Measurements from ENCODE around the gene MAD1L1.
"Not testable (repeated sequence)": the region's sequence is repeated elsewhere in the genome, so short reads cannot be mapped to it uniquely, and the experiment has no call there.

Gene MAD1L1

GRCh38 chr7:1893451-1893850 is 339.3 kb downstream of the MAD1L1 start:
- in situ Hi-C loops (cut with MboI; ENCODE audit: low sequenced_read_pairs), result no loop called here

DNA sequence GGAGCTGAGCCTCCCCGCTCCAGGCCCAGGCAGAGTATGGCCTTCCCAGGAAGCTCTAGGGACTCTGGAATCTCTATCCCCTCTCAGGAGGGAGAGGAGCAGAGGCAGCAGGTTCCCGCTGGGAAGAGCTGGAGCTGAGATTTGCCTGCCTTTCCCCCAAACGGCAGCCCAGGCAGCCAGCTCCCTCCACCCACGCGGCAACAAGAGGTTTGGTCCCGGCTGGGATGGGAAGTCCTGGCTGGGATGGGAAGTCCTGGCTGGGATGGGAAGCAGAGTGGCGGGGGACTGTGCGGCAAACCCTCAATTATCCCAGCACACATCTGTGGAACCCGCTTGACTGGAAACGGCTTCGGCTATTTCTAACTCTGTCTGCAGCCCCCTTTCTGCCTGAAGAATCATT is 339.7 kb downstream of the MAD1L1 start:
- in situ Hi-C loops (cut with MboI; ENCODE audit: low sequenced_read_pairs), result no loop called here

GRCh38 chr7:1892011-1892965 is 340.5 kb downstream of the MAD1L1 start:
- in situ Hi-C loops (cut with MboI; ENCODE audit: low sequenced_read_pairs), result no loop called here

GRCh38 chr7:1890289-1891235 is 342.2 kb downstream of the MAD1L1 start:
- in situ Hi-C loops (cut with MboI; ENCODE audit: low sequenced_read_pairs), result no loop called here

GRCh38 chr7:1889556-1890181 is 343.1 kb downstream of the MAD1L1 start:
- in situ Hi-C loops (cut with MboI; ENCODE audit: low sequenced_read_pairs), result no loop called here

GRCh38 chr7:1889091-1889490 is 343.7 kb downstream of the MAD1L1 start:
- in situ Hi-C loops (cut with MboI; ENCODE audit: low sequenced_read_pairs), result no loop called here

DNA sequence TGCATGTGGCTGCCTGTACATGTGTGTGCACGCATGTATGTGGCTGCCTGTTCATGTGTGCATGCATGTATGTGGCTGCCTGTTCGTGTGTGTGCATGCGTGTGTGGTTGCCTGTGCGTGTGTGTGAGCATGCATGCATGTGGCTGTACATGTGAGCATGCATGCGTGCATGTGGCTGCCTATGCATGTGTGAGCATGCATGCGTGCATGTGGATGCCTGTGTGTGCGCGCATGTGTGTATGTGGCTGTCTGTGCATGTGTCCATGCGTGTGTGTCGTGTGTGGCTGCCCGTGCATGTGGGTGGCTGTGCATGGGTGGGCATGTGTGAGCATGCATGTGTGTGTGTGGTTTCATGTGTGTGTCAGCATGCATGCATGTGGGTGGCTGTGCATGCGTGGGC is 344.3 kb downstream of the MAD1L1 start:
- in situ Hi-C loops (cut with MboI; ENCODE audit: low sequenced_read_pairs), result no loop called here

DNA sequence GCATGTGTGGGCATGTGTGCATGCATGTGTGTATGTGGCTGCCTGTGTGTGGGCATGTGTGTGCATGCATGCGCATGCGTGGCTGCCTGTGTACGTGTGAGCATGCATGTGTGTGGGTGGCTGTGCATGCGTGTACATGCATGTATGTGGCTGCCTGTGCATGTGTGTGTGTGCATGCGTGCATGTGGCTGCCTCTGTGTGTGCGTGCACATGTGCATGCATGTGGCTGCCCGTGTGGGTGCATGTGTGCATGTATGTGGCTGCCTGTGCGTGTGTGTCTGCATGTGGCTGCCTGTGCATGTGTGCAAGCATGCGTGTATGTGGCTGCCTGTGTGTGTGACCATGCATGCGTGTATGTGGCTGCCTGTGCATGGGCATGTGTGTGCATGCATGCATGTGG is 345.5 kb downstream of the MAD1L1 start:
- in situ Hi-C loops (cut with MboI; ENCODE audit: low sequenced_read_pairs), result no loop called here

DNA sequence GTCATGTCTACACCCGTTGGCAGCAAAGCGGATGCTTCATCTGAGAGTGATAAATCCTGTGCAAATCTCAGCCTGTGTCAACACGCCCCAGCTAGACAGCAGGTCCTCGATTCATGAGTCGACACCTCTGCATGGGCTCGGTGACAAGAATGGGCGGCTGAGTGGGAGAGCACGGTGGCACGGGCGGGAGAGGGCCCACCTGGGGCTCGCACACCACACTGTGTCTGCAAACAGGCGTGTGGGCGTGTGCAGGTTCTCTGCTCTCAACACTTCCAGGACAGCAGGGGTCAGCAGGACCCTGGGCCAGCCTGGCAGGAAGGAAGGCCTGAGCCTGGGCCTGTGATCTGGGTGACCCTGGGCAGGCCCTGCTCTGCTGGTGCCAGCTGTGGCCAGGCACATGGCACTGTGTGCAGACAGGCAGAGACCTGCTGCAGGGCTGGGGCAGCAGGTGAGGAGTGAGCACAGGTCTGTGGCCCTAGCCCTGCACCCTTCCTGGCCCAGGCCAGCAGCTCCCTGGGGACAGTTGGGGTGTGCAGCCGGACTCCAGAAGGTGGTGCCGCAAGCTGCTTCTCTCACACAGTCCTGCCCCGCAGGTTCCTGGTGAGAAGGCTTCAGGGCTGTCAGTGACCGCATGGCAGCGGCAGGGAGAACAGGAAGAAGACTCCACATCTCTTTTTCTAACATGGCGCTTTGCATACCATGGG is 346.2 kb downstream of the MAD1L1 start:
- in situ Hi-C loops (cut with MboI; ENCODE audit: low sequenced_read_pairs), result no loop called here

GRCh38 chr7:1885465-1886226 is 347.1 kb downstream of the MAD1L1 start:
- in situ Hi-C loops (cut with MboI; ENCODE audit: low sequenced_read_pairs), result no loop called here

GRCh38 chr7:1884583-1885350 is 348.0 kb downstream of the MAD1L1 start:
- in situ Hi-C loops (cut with MboI; ENCODE audit: low sequenced_read_pairs), result no loop called here

DNA sequence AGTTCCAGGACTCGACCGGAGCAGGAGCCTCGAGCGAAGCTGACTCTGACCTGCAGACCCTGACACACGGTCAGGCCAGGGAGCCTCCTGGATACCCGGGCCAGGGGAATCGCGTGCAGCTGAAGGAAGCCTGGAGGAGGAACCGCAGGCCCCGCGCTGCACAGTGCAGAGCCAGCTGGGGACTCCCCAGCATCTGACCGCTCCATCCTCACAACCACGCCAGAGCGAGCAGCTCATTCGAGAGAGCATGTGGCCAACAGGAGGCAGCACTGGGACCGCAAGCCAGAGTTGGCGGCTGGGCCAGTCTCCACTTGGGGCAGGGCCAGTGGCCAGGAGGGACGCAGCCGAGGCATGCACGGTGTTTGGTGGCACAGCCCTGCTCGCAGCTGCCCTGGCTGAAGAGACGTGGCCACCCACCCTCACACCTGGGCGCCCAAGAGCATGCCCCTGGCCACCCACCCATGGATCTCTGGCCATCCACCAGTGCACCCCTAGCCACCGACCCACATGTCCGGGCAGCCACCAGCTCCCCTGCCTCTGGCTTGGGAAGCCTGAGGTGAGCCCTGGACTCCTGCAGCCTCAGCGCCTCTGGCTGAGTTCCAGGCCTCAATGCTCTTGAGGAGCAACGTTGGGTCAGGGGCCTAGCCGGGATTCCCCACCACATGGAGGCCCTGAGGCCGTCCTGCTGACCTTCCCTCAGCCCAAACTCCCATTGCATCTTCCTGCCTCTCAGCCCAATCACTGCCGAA is 348.7 kb downstream of the MAD1L1 start:
- in situ Hi-C loops (cut with MboI; ENCODE audit: low sequenced_read_pairs), result no loop called here

- in situ Hi-C loops (cut with MboI; ENCODE audit: low sequenced_read_pairs), result no loop called here
Observed at GRCh38 chr7:1883031-1883761, 349.5 kb downstream of the MAD1L1 start.

DNA sequence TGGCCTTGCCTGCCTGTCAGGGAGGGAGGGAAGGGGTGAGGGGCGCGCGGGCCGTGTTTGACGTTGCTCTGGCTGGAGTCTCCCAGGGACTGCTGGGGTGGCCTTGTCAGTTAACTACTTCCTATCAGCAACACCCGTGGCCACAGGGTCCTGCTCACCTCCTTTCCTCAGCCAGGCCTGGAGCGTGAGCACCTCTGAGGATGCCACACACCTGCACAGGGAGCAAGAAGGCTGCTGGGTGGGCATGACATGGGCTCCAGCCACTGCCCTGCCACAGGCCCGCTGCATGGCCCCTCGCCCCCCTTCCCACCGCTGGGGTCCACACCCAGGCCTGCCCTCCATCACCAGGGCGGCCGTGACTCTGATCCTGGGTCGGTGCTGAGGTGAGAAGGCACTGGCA is 350.3 kb downstream of the MAD1L1 start:
- in situ Hi-C loops (cut with MboI; ENCODE audit: low sequenced_read_pairs), result no loop called here

GRCh38 chr7:1881946-1882345 is 350.8 kb downstream of the MAD1L1 start:
- in situ Hi-C loops (cut with MboI; ENCODE audit: low sequenced_read_pairs), result no loop called here

DNA sequence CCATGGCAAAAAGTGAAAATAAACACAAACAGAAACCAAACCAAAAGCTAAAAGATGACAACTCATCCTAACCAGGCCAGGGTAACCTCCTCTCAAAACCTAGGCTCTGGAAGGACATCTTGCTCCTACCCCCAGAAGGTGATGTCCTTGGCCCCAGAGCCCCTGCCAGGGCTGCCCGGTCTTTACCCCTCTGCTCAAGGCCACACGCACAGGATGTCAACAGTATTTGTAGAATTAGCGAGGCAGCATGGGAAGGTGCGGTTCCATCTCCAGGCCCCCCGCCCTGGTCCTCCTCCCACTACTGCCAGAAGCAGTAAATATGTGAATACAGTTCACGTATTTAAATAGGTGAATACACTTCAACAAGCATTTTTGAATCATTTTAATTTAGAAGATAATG is 356.1 kb downstream of the MAD1L1 start:
- in situ Hi-C loops (cut with MboI; ENCODE audit: low sequenced_read_pairs), result not testable (repeated sequence)

- in situ Hi-C loops (cut with MboI; ENCODE audit: low sequenced_read_pairs), result not testable (repeated sequence)
Observed at GRCh38 chr7:1875392-1876199, 357.1 kb downstream of the MAD1L1 start.

Measured in HL-60/S4 treated with retinoic acid at 250 ng/mL for 4 days and 3 days (cell line).